Measurements from ENCODE around the gene CALML5.

CALML5 gene

GRCh38 chr10:5536486-5537081 lies 37.2 kb upstream of the CALML5 start:
- Histone ChIP-seq H3K79me2 (ENCODE audit: control insufficient read depth, low read length) (no peaks in the 10 kb centered on the region), H4K20me1 (ENCODE audit: control insufficient read depth, insufficient read depth, low read depth, low read length) (no peaks in the 10 kb centered on the region), H3K4me2 (ENCODE audit: low read length) (no peak overlapping the region), H3K9me2 (replicated peaks; ENCODE audit: control insufficient read depth, low read length) (no peaks in the 10 kb centered on the region), H3K4me3 (ENCODE audit: low read length) (no peak overlapping the region), H3K9me3 (ENCODE audit: control insufficient read depth, insufficient read depth, low read length) (no peaks in the 10 kb centered on the region; the same call in 1 of the 2 replicates), H3K27me3 (ENCODE audit: control insufficient read depth, low read length) (peaks cover 11% of the 10 kb centered on the region; the same call in 1 of the 2 replicates), H3F3A (ENCODE audit: control insufficient read depth, insufficient read depth) (no peaks in the 10 kb centered on the region), H3K27ac (ENCODE audit: low read depth, low read length) (no peak overlapping the region), H3K36me3 (ENCODE audit: control insufficient read depth, low read length) (no peaks in the 10 kb centered on the region), H3K4me1 (ENCODE audit: control insufficient read depth, low read length) (no peaks in the 10 kb centered on the region)
- TF ChIP-seq CTCF (IDR thresholded peaks at IDR 0.05; ENCODE audit: low read depth, low read length, poor library complexity, severe bottlenecking) (no peak), EZH2phosphoT487 (IDR thresholded peaks at IDR 0.05; ENCODE audit: borderline replicate concordance, low read length) (no peak)

- no peaks in the 10 kb centered on the region for H3K79me2 ChIP-seq (ENCODE audit: control insufficient read depth, low read length)
Measured at GRCh38 chr10:5534880-5535856, 35.8 kb upstream of the CALML5 start.

GRCh38 chr10:5534051-5534821 lies 34.9 kb upstream of the CALML5 start:
- Histone ChIP-seq H3K9me2 (replicated peaks; ENCODE audit: control insufficient read depth, low read length) (no peaks in the 10 kb centered on the region), H3K4me1 (ENCODE audit: control insufficient read depth, low read length) (no peaks in the 10 kb centered on the region), H3K27ac (ENCODE audit: low read depth, low read length) (no peak overlapping the region), H3K27me3 (ENCODE audit: control insufficient read depth, low read length) (peaks cover 6% of the 10 kb centered on the region; the same call in 1 of the 2 replicates), H3K9me3 (ENCODE audit: control insufficient read depth, insufficient read depth, low read length) (no peaks in the 10 kb centered on the region), H3K4me3 (ENCODE audit: low read length) (no peak overlapping the region), H3K79me2 (ENCODE audit: control insufficient read depth, low read length) (no peaks in the 10 kb centered on the region), H3F3A (ENCODE audit: control insufficient read depth, insufficient read depth) (no peaks in the 10 kb centered on the region), H4K20me1 (ENCODE audit: control insufficient read depth, insufficient read depth, low read depth, low read length) (no peaks in the 10 kb centered on the region), H3K4me2 (ENCODE audit: low read length) (no peak overlapping the region), H3K36me3 (ENCODE audit: control insufficient read depth, low read length) (no peaks in the 10 kb centered on the region)
- TF ChIP-seq CTCF (IDR thresholded peaks at IDR 0.05; ENCODE audit: low read depth, low read length, poor library complexity, severe bottlenecking) (no peak), EZH2phosphoT487 (IDR thresholded peaks at IDR 0.05; ENCODE audit: borderline replicate concordance, low read length) (no peak)

More at GRCh38 chr10:5534880-5535856, 35.8 kb upstream of the CALML5 start:
- no peaks in the 10 kb centered on the region for H3K9me3 ChIP-seq (ENCODE audit: control insufficient read depth, insufficient read depth, low read length)
- no peaks in the 10 kb centered on the region for H3K36me3 ChIP-seq (ENCODE audit: control insufficient read depth, low read length)
- peaks cover 10% of the 10 kb centered on the region; the same call in 1 of the 2 replicates for H3K27me3 ChIP-seq (ENCODE audit: control insufficient read depth, low read length)
- no peak overlapping the region for H3K4me2 ChIP-seq (ENCODE audit: low read length)
- no peak overlapping the region for H3K4me3 ChIP-seq (ENCODE audit: low read length)
- H3K9me2 ChIP-seq (replicated peaks; ENCODE audit: control insufficient read depth, low read length), result no peaks in the 10 kb centered on the region
- H3F3A ChIP-seq (ENCODE audit: control insufficient read depth, insufficient read depth), result no peaks in the 10 kb centered on the region
- no peaks in the 10 kb centered on the region for H3K4me1 ChIP-seq (ENCODE audit: control insufficient read depth, low read length)
- TF ChIP-seq EZH2phosphoT487 (IDR thresholded peaks at IDR 0.05; ENCODE audit: borderline replicate concordance, low read length) (no peak), CTCF (IDR thresholded peaks at IDR 0.05; ENCODE audit: low read depth, low read length, poor library complexity, severe bottlenecking) (no peak)
- no peaks in the 10 kb centered on the region for H4K20me1 ChIP-seq (ENCODE audit: control insufficient read depth, insufficient read depth, low read depth, low read length)
- no peak overlapping the region for H3K27ac ChIP-seq (ENCODE audit: low read depth, low read length)
